Dendritic cell treated with granulocyte-macrophage colony-stimulating factor and Interleukin-4, amounts not matched to agents 40 ng/mL and 50 ng/mL, for 4 days (primary cell): ENCODE measurements around the gene PCNT.
"Not testable (repeated sequence)": the region's sequence is repeated elsewhere in the genome, so short reads cannot be mapped to it uniquely, and the experiment has no call there.

Source experiments
- H3K27ac Mint-ChIP-seq: one replicate; pipeline ENCODE4 v1.8.0; 2022; ENCODE audit warnings: mild to moderate bottlenecking, mixed read lengths
- H3K27me3 Mint-ChIP-seq: one replicate; pipeline ENCODE4 v1.8.0; 2022; ENCODE audit warnings: mild to moderate bottlenecking, mixed read lengths
- H3K36me3 Mint-ChIP-seq: one replicate; pipeline ENCODE4 v1.8.0; 2022; ENCODE audit warnings: low read depth, mixed read lengths
- H3K4me1 Mint-ChIP-seq: one replicate; pipeline ENCODE4 v1.8.0; 2022; ENCODE audit warnings: low read depth, mixed read lengths
- H3K4me3 Mint-ChIP-seq: one replicate; pipeline ENCODE4 v1.8.0; 2022; ENCODE audit warnings: mild to moderate bottlenecking, moderate library complexity, mixed read lengths
- H3K9me3 Mint-ChIP-seq: one replicate; pipeline ENCODE4 v1.8.0; 2022; ENCODE audit warnings: mixed read lengths
- intact Hi-C: fragments of 100-400 bp; cut with micrococcal nuclease; formaldehyde crosslinking; loops from one replicate; pipeline ENCODE4 v1.15.0; 2022

Gene PCNT

DNA sequence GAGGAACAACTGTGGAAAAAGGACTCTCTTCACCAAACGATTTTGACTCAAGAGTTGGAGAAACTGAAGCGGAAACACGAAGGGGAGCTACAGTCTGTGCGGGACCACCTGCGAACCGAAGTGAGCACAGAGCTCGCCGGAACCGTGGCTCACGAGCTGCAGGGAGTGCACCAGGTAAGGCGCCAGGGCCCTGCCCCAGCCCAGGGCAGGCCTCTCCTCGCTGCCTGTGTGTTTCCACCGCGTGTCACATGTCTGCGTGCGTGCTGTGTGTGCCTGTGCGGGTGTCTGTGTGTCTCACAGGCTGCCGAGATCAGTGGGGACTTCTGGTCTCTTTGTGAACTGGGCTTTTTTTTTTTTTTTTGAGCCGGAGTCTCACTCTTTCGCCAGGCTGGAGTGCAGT lies 43.0 kb downstream of the PCNT start:
- no peak overlapping the region for H3K27ac Mint-ChIP-seq
- H3K27me3 Mint-ChIP-seq: no peaks in the 10 kb centered on the region
- H3K4me1 Mint-ChIP-seq: peaks cover 22% of the 10 kb centered on the region
- H3K4me3 Mint-ChIP-seq: no peak overlapping the region
- intact Hi-C loops: no loop called here
- H3K9me3 Mint-ChIP-seq: no peaks in the 10 kb centered on the region
- H3K36me3 Mint-ChIP-seq: peaks cover 89% of the 10 kb centered on the region

DNA sequence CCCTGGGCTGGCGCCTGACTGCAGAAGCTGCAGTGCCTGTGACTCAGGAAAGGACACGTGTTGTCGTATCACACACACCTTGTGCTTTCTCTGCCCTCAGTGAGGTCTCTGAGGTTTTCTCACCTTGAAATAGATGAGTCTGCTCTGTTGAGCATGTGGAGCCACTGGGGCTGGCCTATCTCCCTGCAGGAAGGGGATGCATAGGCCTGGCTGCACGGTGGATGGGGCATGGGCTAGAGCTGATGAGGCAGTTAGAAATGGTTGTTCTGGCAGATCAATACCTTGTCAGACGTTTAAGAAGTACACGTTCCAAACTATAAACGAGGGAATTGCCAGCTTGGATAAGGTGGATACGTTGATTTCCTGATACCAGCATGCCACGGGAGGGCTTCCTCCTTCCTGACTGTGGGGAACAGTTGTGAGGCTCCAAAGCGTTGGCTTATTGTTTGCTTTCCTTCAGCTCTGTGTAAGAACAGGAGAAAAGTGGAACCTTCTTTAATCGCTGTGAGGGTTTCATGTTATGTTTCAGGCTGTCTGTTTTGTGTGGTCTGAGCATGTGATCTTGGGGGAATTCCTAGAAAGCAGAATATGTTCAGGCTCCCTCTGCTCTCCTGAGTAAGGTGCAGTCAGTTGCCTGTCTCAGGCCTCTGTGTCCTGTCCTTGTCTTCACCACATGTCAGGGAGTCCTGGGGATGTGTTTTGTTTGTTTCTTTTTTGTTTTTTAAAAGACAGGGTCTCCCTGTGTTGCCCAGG lies 44.8 kb downstream of the PCNT start:
- peak overlapping the region; percentile 68 for H3K27ac Mint-ChIP-seq
- H3K27me3 Mint-ChIP-seq: no peaks in the 10 kb centered on the region
- H3K9me3 Mint-ChIP-seq: no peaks in the 10 kb centered on the region
- peaks cover 84% of the 10 kb centered on the region for H3K36me3 Mint-ChIP-seq
- no peak overlapping the region for H3K4me3 Mint-ChIP-seq
- intact Hi-C loops: no loop called here
- peaks cover 22% of the 10 kb centered on the region for H3K4me1 Mint-ChIP-seq

DNA sequence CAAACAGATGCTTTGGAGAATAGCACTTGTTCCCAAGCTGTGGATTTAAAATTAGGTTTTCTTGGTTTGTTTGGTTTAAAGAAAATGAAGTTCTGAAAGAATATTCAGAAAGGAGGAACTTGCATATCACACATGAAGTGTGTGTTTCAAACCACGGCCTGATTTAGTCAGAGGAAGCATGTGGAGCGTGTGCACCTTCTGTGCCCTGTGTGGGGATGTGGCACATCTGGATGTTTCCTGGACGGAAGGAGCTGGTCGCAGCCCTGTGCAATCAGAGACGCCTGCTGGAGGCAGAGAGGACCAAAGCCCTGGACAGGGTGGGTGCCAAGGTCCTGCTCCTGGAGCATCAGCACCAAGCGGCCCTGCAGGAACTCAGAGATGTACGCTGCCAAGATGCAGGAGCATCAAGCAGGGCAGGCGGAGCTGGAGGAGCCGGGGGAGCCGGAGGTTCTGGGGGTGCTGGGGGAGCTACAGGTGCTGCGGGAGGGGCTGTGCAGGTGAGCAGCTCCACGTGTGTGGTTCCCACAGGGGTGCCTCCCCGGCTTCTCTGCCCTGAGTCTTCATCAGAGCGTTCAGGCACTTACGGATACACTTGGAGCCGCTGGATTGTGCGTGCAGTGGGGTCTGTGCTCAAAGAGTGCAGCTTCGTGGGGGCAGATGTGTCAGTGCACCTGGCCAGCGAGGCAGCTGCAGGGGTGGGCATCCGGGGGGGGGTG lies 45.7 kb downstream of the PCNT start:
- Mint-ChIP-seq H3K27ac (peak overlapping the region; percentile 68), H3K4me3 (no peak overlapping the region), H3K27me3 (no peaks in the 10 kb centered on the region), H3K9me3 (no peaks in the 10 kb centered on the region), H3K36me3 (peaks cover 83% of the 10 kb centered on the region), H3K4me1 (peaks cover 22% of the 10 kb centered on the region)
- intact Hi-C loops: no loop called here

DNA sequence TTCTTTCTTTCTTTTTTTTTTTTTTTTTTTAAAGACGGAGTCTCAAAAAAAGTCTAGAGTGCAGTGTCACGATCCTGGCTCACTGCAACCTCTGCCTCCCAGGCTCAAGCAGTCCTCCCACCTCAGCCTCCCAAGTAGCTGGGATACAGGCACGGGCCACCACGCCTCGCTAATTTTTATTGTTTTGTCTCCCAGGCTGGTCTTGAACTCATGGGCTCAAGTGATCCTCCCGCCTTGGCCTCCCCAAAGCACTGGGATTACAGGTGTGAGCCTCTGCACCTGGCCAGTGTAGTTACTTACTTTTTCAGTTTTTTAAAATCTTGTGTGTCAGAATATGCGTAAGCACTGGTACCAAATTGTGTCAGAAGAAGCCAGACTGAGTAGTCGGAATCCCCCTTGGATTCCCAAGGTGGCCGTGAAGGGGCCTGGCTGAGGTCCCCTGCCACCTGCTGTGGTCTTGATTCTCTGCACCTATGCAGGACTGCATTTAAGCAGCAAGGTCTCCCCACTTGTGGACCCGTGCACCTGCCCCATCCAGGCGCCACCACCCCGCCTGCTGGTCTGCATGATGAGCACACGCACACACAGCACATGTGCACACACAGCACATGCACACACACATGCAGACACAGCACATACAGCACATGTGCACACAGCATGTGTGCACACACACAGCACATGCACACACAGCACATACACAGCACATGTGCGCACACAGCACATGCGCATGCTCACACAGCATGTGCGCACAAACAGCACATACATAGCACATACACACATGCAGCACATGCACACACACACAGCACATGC lies 47.5 kb downstream of the PCNT start:
- H3K27ac Mint-ChIP-seq: no peak overlapping the region
- H3K4me3 Mint-ChIP-seq: no peak overlapping the region
- no peaks in the 10 kb centered on the region for H3K9me3 Mint-ChIP-seq
- intact Hi-C loops: no loop called here
- H3K4me1 Mint-ChIP-seq: peaks cover 22% of the 10 kb centered on the region
- H3K27me3 Mint-ChIP-seq: no peaks in the 10 kb centered on the region
- H3K36me3 Mint-ChIP-seq: peaks cover 83% of the 10 kb centered on the region

DNA sequence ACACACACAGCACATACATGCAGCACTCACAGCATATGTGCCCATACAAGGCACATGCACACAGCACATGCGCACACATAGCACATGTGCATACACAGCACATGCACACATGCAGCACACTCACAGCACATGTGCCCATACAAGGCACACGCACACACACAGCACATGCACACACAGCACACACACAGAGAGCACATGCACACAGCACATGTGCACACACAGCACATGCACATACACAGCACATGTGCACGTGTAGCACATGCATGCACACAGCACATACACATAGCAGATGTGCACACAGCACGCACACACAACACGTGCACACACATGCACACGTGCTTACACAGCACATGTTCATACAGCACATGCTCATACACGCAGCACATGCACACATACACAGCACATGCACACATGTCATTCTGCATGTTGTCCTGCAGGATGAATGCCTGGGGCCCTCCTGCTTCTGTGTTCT lies 48.1 kb downstream of the PCNT start:
- H3K4me1 Mint-ChIP-seq: peaks cover 22% of the 10 kb centered on the region
- no peak overlapping the region for H3K27ac Mint-ChIP-seq

DNA sequence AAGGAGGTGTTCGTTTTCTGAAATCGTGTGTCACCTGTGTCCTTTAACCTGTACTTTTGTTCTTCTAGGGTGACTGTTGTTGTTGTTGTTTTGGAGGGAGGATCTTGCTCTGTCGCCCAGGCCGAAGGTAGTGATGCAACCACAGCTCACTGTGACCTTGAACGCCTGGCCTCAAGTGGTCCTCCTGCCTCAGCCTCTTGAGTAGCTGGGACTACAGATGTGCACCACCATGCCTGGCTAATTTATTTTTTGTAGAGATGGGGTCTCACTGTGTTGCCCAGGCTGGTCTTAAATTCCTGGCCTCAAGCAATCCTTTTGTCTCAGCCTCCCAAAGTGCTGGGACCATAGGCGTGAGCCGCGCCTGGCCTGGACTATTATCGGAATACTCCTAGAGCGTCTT lies 49.0 kb downstream of the PCNT start:
- intact Hi-C loops, H3K9me3 Mint-ChIP-seq, H3K27ac Mint-ChIP-seq, H3K27me3 Mint-ChIP-seq, H3K4me3 Mint-ChIP-seq: not testable (repeated sequence)
- H3K4me1 Mint-ChIP-seq: peaks cover 22% of the 10 kb centered on the region
- peaks cover 83% of the 10 kb centered on the region for H3K36me3 Mint-ChIP-seq

More for the DNA sequence above, 48.1 kb downstream of the PCNT start:
- H3K9me3 Mint-ChIP-seq: no peaks in the 10 kb centered on the region
- intact Hi-C loops: no loop called here
- H3K4me3 Mint-ChIP-seq: no peak overlapping the region
- no peaks in the 10 kb centered on the region for H3K27me3 Mint-ChIP-seq
- peaks cover 83% of the 10 kb centered on the region for H3K36me3 Mint-ChIP-seq

- Mint-ChIP-seq H3K4me1 (peaks cover 6% of the 10 kb centered on the region), H3K27me3 (no peaks in the 10 kb centered on the region), H3K9me3 (peaks cover 10% of the 10 kb centered on the region), H3K27ac (no peak overlapping the region), H3K4me3 (no peak overlapping the region), H3K36me3 (peaks cover 90% of the 10 kb centered on the region)
- intact Hi-C loops: no loop called here
These were observed 50.9 kb downstream of the PCNT start for GRCh38 chr21:46374761-46375389.

GRCh38 chr21:46375560-46376230 lies 51.7 kb downstream of the PCNT start:
- no peaks in the 10 kb centered on the region for H3K4me1 Mint-ChIP-seq
- intact Hi-C loops: no loop called here

DNA sequence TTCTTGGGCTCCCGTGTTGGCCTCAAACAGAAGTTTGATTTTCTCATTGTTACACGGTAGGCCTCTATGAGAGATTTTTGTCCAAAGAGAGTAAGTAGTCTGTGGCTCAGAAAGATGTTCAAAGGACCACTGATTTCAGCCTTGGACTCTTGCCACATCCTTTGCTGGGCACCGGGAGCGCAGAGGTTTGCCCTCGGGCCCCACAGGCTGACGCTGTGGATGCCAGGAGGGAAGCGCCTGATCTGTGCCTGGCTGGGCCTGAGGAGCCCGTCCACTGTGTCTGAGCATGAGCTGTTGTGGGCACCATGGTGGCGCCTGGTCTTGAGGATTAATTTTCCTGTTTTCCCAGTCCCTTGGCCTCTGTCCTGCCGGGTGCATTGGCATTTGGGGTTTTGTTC lies 52.3 kb downstream of the PCNT start:
- intact Hi-C loops: no loop called here
- no peak overlapping the region for H3K27ac Mint-ChIP-seq
- H3K4me3 Mint-ChIP-seq: no peak overlapping the region
- no peaks in the 10 kb centered on the region for H3K4me1 Mint-ChIP-seq
- H3K9me3 Mint-ChIP-seq: peaks cover 13% of the 10 kb centered on the region
- H3K27me3 Mint-ChIP-seq: no peaks in the 10 kb centered on the region
- peaks cover 87% of the 10 kb centered on the region for H3K36me3 Mint-ChIP-seq

More at GRCh38 chr21:46375560-46376230, 51.7 kb downstream of the PCNT start:
- Mint-ChIP-seq H3K4me3 (no peak overlapping the region), H3K36me3 (peaks cover 83% of the 10 kb centered on the region), H3K27ac (no peak overlapping the region), H3K27me3 (no peaks in the 10 kb centered on the region), H3K9me3 (peaks cover 11% of the 10 kb centered on the region)

DNA sequence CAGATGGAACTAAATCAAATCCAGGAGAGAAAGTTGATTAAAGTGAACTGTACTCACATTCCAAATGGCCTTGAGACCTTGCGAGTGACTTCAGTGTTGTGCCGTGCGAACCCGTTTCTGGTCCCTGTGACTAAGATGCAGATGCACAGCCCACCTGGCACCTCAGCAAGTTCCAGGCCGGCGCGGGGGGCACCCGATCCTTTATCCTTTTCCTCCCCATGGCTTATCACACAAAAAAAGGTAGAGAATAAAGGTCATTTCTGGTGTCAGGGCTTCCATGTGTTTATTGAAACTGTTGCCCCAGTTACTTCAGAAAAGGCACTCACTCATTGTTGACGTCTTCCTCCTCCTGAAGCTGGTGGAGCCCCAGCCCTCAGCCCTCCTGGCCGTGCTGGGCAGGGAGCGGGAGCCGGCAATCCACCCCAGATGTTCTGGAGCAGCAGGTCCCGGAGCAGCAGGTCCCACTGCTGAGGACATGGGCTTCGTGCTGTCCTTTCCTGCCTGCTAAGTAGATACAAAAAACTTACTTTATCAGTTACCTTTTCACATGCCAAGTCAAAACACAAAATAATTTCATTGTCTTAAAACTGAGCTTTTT lies 53.0 kb downstream of the PCNT start:
- H3K36me3 Mint-ChIP-seq: peaks cover 87% of the 10 kb centered on the region
- no peak overlapping the region for H3K4me3 Mint-ChIP-seq
- peaks cover 21% of the 10 kb centered on the region for H3K9me3 Mint-ChIP-seq
- no peak overlapping the region for H3K27ac Mint-ChIP-seq
- no peaks in the 10 kb centered on the region for H3K27me3 Mint-ChIP-seq
- intact Hi-C loops: no loop called here
- H3K4me1 Mint-ChIP-seq: no peaks in the 10 kb centered on the region

DNA sequence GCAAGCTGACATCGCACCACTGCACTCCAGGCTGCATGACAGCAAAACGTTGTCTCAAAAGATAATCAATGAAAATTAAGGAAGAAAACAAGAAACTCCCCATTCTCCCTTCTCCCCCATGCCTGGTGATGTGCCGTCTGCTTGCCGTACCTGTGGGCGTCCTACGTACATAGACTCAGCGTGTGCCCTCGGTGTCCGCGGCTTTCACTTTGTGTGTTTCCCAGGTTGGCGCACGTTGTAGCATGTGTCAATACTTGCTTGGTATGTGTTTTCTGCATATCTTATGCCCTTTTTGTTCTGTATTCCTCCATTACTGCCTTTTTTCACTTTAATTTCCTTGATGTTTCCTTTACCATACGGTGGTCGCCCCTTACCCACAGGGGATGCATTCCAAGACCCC lies 53.8 kb downstream of the PCNT start:
- no peaks in the 10 kb centered on the region for H3K4me1 Mint-ChIP-seq
- H3K4me3 Mint-ChIP-seq: no peak overlapping the region
- H3K36me3 Mint-ChIP-seq: peaks cover 87% of the 10 kb centered on the region
- peaks cover 29% of the 10 kb centered on the region for H3K9me3 Mint-ChIP-seq
- H3K27ac Mint-ChIP-seq: no peak overlapping the region
- H3K27me3 Mint-ChIP-seq: no peaks in the 10 kb centered on the region
- intact Hi-C loops: no loop called here

- Mint-ChIP-seq H3K27ac (no peak overlapping the region), H3K4me3 (no peak overlapping the region), H3K36me3 (peaks cover 92% of the 10 kb centered on the region), H3K27me3 (no peaks in the 10 kb centered on the region), H3K9me3 (peaks cover 42% of the 10 kb centered on the region), H3K4me1 (no peaks in the 10 kb centered on the region)
- intact Hi-C loops: no loop called here
These were observed 55.1 kb downstream of the PCNT start for GRCh38 chr21:46379105-46379504.

DNA sequence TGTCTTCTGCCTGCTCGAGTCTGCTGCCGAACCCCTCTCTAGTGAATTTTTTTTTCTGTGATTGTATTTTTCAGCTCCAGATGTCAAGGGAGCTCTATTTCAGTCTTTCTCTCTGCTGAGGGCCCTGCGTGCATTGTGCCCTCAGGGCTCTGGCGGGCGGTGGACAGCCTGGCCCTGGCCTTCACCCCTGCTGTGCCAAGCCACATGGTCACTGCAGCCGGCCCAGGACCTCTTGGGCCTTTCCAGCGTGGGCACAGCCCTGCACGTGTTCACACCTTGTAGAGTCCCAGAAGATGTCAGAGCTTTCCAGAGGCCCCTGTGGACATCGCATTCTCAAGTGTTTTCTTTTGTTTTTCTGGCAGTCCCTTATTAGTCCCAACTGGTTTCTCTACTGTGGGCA lies 55.7 kb downstream of the PCNT start:
- intact Hi-C loops: no loop called here
- no peak overlapping the region for H3K4me3 Mint-ChIP-seq
- no peak overlapping the region for H3K27ac Mint-ChIP-seq
- peaks cover 48% of the 10 kb centered on the region for H3K9me3 Mint-ChIP-seq
- H3K4me1 Mint-ChIP-seq: no peaks in the 10 kb centered on the region
- peaks cover 92% of the 10 kb centered on the region for H3K36me3 Mint-ChIP-seq
- no peaks in the 10 kb centered on the region for H3K27me3 Mint-ChIP-seq
